Parathyroid adenoma (tissue), 2 donors: ENCODE results near the gene TCL1B.
A peak's percentile ranks its signal among the peaks of the same experiment; 100 is the strongest.

Experiments used
- H2AFZ ChIP-seq: fragments of 300-600 bp; sonication (generic); one replicate; pipeline ENCODE4 v1.7.0; 2017; ENCODE audit warnings: antibody characterized with exemption, mild to moderate bottlenecking
- H3K27ac ChIP-seq: fragments of 300-600 bp; sonication (generic); one replicate; pipeline ENCODE4 v1.7.0; 2017
- H3K27me3 ChIP-seq: fragments of 300-600 bp; sonication (generic); one replicate; pipeline ENCODE4 v1.7.0; 2017; ENCODE audit warnings: low read length; ENCODE audit not compliant: control insufficient read depth, insufficient read depth
- H3K36me3 ChIP-seq: fragments of 300-600 bp; sonication (generic); one replicate; pipeline ENCODE4 v1.7.0; 2017; ENCODE audit warnings: low read length; ENCODE audit not compliant: control insufficient read depth, insufficient read depth
- H3K4me1 ChIP-seq: fragments of 300-600 bp; sonication (generic); one replicate; pipeline ENCODE4 v1.7.0; 2017; ENCODE audit warnings: control low read depth
- H3K4me2 ChIP-seq: fragments of 300-600 bp; sonication (generic); one replicate; pipeline ENCODE4 v1.7.0; 2017; ENCODE audit warnings: low read length
- H3K4me3 ChIP-seq: fragments of 300-600 bp; sonication (generic); one replicate; pipeline ENCODE4 v1.7.0; 2017; ENCODE audit warnings: low read depth, low read length
- H3K79me2 ChIP-seq: fragments of 300-600 bp; sonication (generic); one replicate; pipeline ENCODE4 v1.7.0; 2017; ENCODE audit warnings: control low read depth
- H3K9ac ChIP-seq: fragments of 300-600 bp; sonication (generic); one replicate; pipeline ENCODE4 v1.7.0; 2017; ENCODE audit warnings: mild to moderate bottlenecking
- H3K9me3 ChIP-seq: fragments of 300-600 bp; sonication (generic); one replicate; pipeline ENCODE4 v1.7.0; 2017; ENCODE audit warnings: low read length; ENCODE audit not compliant: control insufficient read depth
- CTCF ChIP-seq: fragments of 300-600 bp; sonication (generic); IDR thresholded peaks from one replicate; pipeline ENCODE4 v1.7.0; 2017; ENCODE audit warnings: antibody characterized with exemption, mild to moderate bottlenecking
- donor health status: primary hyperparathyroidism.

TCL1B gene

GRCh38 chr14:95660651-95661515, 25.3 kb upstream of the TCL1B start:
- Histone ChIP-seq H2AFZ (peak overlapping the region; percentile 69), H3K27me3 (no peaks in the 10 kb centered on the region), H3K4me3 (no peak overlapping the region), H3K27ac (peak overlapping the region; percentile 82), H3K9me3 (no peaks in the 10 kb centered on the region), H3K9ac (no peak overlapping the region), H3K4me1 (peaks cover 48% of the 10 kb centered on the region), H3K79me2 (no peaks in the 10 kb centered on the region), H3K4me2 (no peak overlapping the region), H3K36me3 (no peaks in the 10 kb centered on the region)
- TF ChIP-seq CTCF, result no peak

- no peaks in the 10 kb centered on the region for H3K79me2 ChIP-seq
- H3K4me1 ChIP-seq, result peaks cover 65% of the 10 kb centered on the region
- H3K27ac ChIP-seq, result peak overlapping the region; percentile 90
- no peak for TF ChIP-seq CTCF
- H3K9ac ChIP-seq, result no peak overlapping the region
- peak overlapping the region; percentile 27 for H3K4me3 ChIP-seq
- no peaks in the 10 kb centered on the region for H3K9me3 ChIP-seq
- H3K36me3 ChIP-seq, result no peaks in the 10 kb centered on the region
- no peaks in the 10 kb centered on the region for H3K27me3 ChIP-seq
- H3K4me2 ChIP-seq, result peak overlapping the region; percentile 64
- H2AFZ ChIP-seq, result peak overlapping the region; percentile 41
These were observed 23.6 kb upstream of the TCL1B start for GRCh38 chr14:95662376-95663186.

DNA sequence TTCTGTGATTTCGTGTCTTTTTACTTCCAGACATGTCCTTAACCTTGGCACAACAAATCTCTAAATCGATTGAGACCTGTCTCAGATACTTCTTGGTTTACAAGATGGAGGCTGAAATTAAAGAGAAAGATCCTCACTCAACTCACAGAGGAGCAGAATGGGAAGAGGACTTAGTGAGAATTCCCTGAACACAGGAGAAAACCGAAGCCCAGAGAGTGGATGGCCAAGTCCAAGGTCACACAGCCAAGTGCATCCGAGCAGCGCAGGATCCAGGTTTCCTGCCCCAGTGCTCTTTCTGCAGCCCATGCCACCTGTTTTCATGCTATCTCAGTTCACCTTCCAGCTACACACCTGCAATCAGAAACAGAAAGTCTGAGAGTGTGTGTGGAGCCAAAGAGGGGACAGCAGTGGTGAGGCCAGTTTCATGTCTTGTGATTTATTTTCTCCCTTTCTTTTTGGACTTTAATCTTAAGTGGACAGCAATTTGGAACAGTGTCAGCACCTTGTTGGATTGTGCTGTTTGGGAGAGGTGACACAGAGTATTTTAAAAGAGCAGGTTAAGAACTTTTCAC, 22.9 kb upstream of the TCL1B start:
- Histone ChIP-seq H3K4me2 (peak overlapping the region; percentile 64), H3K4me3 (peak overlapping the region; percentile 27), H3K4me1 (peaks cover 69% of the 10 kb centered on the region), H3K27ac (peak overlapping the region; percentile 90), H3K27me3 (no peaks in the 10 kb centered on the region), H3K9ac (no peak overlapping the region), H2AFZ (peak overlapping the region; percentile 41), H3K36me3 (no peaks in the 10 kb centered on the region), H3K9me3 (no peaks in the 10 kb centered on the region), H3K79me2 (no peaks in the 10 kb centered on the region)
- TF ChIP-seq CTCF, result no peak

DNA sequence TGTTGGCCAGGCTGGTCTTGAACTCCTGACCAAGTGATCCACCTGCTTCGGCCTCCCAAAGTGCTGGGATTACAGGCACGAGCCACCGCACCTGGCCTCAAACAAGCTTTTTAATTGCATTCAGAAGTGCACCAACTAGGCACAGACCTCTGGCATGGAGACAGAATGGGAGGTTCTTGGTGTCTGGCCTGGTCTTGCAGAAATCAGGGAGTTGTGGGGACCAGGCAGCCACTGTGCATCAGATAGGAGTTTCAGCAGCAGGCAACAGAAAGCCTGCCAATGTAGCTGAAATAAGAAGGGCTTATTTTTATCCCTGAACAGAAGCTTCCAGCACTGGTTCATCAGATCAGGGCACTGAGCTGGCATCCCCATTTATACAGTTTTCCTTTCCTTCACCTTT, 22.2 kb upstream of the TCL1B start:
- Histone ChIP-seq H3K79me2 (no peaks in the 10 kb centered on the region), H3K9ac (no peak overlapping the region), H3K36me3 (no peaks in the 10 kb centered on the region), H3K9me3 (no peaks in the 10 kb centered on the region), H3K4me3 (no peak overlapping the region), H3K27me3 (no peaks in the 10 kb centered on the region), H3K4me1 (peaks cover 77% of the 10 kb centered on the region), H3K27ac (peak overlapping the region; percentile 90), H3K4me2 (no peak overlapping the region), H2AFZ (peak overlapping the region; percentile 56)
- TF ChIP-seq CTCF, result no peak
